Erythroblast (primary cell): ENCODE data around the gene NAP1L4.

Experiments
- GATA1 ChIP-seq: IDR thresholded peaks from 2 replicates; pipeline ENCODE4 v1.6.1; 2011; ENCODE audit warnings: low read depth, mild to moderate bottlenecking, control low read depth, low read length, moderate library complexity
- POLR2A ChIP-seq: IDR thresholded peaks from 2 replicates; pipeline ENCODE4 v1.6.1; 2011; ENCODE audit warnings: mild to moderate bottlenecking, low read length

DNA sequence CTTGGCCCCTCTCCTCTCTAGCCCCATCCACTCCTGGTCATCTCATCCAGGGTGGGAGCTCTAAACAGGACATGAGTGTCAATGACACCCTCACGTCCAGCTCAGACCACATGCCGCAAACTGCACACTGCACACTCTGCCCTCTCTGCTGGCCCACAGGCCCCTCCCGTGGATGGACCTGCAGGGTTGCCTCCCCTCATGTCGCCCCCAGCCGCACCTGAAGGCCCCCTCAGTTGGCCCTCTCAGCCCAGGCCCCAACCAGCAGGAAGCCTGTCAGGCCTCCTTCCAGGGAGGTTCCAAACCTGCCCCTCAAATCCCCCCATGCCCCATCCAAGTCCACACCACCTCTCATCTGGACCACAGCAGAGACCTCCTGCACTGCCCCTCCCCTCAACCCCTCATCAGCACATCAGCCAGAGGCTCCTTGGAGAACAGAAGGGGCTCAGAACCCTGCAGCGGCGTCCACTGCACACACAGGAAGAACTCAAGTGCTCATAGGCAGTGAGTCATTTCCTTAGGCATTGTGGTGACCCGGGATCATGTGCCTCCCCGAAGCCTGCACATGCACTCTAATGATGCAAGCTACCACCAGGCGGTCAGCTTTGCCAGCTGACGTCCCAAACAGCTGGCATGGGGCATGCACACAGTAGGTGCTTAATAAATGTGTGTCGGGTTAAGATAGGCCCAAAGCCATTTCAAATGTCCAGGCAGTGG is 93.6 kb downstream of the NAP1L4 start:
- TF ChIP-seq POLR2A: no peak
- TF ChIP-seq GATA1: no peak
